Naive thymus-derived CD4-positive, alpha-beta T cell (primary cell): Measurements from ENCODE around the gene PLCB3. TPM values are rescaled to one million over a fixed set of nuclear protein-coding genes. Genes with fewer than 3 reads are reported as not detected.

Experiments used
- ATAC-seq: fragments of 150-1000 bp; cut with Tn5 transposase; 2 replicates; pipeline ENCODE4 v1.10.0; 2021; ENCODE audit warnings: mild to moderate bottlenecking, moderate library complexity
- CTCF ChIA-PET: fragments of 350-600 bp; sonication (Branson Sonifier 250); formaldehyde crosslinking; loops from one replicate; lab custom pipeline; 2021; ENCODE audit warnings: antibody characterized with exemption; lab: Charles Lee
- POLR2A ChIA-PET: fragments of 350-600 bp; sonication (Branson Sonifier 250); formaldehyde crosslinking; loops from one replicate; lab custom pipeline; 2021; ENCODE audit warnings: antibody characterized with exemption, inconsistent platforms; lab: Charles Lee
- DNase-seq, 9 donors: peaks; one replicate each; pipeline versions ENCODE4 v3.0.0 to v3.0.0-alpha.2; 2020 to 2022; ENCODE audit warnings: mixed read lengths in 1 of 9
- H3K27ac ChIP-seq: one replicate; pipeline ENCODE4 v1.7.0; 2013; ENCODE audit warnings: mild to moderate bottlenecking, low read depth, low read length, moderate library complexity
- H3K27me3 ChIP-seq, 2 donors: one replicate each; pipeline ENCODE4 v1.7.0; 2013; ENCODE audit warnings: low read length in 2 of 2, mild to moderate bottlenecking in 2 of 2, moderate library complexity in 2 of 2; ENCODE audit not compliant: control insufficient read depth in 2 of 2, insufficient read depth in 2 of 2
- H3K36me3 ChIP-seq, 3 experiments: 1 replicate in 2 of 3; 2 replicates in 1 of 3; pipeline ENCODE4 v1.7.0; 2013; ENCODE audit warnings: low read length in 3 of 3, mild to moderate bottlenecking in 3 of 3, moderate library complexity in 1 of 3; ENCODE audit not compliant: insufficient read depth in 3 of 3, control insufficient read depth in 2 of 3
- H3K4me1 ChIP-seq, 2 donors: one replicate each; pipeline ENCODE4 v1.7.0; 2013; ENCODE audit warnings: low read length in 2 of 2, mild to moderate bottlenecking in 2 of 2, moderate library complexity in 1 of 2; ENCODE audit not compliant: control insufficient read depth in 2 of 2, insufficient read depth in 2 of 2
- H3K4me3 ChIP-seq: 2 replicates; pipeline ENCODE4 v1.7.0; 2013; ENCODE audit warnings: mild to moderate bottlenecking, low read length
- H3K9me3 ChIP-seq, 3 experiments: 1 replicate in 2 of 3; 2 replicates in 1 of 3; pipeline ENCODE4 v1.7.0; 2013; ENCODE audit warnings: low read length in 3 of 3; ENCODE audit not compliant: control insufficient read depth in 2 of 3
- H3K27ac Mint-ChIP-seq, 9 donors: one replicate each; pipeline ENCODE4 v1.8.0; 2020 to 2022; ENCODE audit warnings: mixed read lengths in 9 of 9, mild to moderate bottlenecking in 8 of 9, moderate library complexity in 5 of 9, inconsistent platforms in 2 of 9
- H3K27me3 Mint-ChIP-seq, 5 donors: one replicate each; pipeline ENCODE4 v1.8.0; 2021 to 2022; ENCODE audit warnings: mixed read lengths in 5 of 5, mild to moderate bottlenecking in 1 of 5
- H3K36me3 Mint-ChIP-seq, 5 donors: one replicate each; pipeline ENCODE4 v1.8.0; 2020 to 2022; ENCODE audit warnings: mixed read lengths in 5 of 5, mild to moderate bottlenecking in 3 of 5, inconsistent platforms in 1 of 5
- H3K4me1 Mint-ChIP-seq, 7 donors: one replicate each; pipeline ENCODE4 v1.8.0; 2020 to 2022; ENCODE audit warnings: mixed read lengths in 7 of 7, mild to moderate bottlenecking in 3 of 7, inconsistent platforms in 1 of 7
- H3K4me3 Mint-ChIP-seq, 10 donors: one replicate each; pipeline ENCODE4 v1.8.0; 2020 to 2022; ENCODE audit warnings: mild to moderate bottlenecking in 10 of 10, mixed read lengths in 10 of 10, moderate library complexity in 6 of 10, inconsistent platforms in 2 of 10
- H3K9me3 Mint-ChIP-seq, 11 donors: one replicate each; pipeline ENCODE4 v1.8.0; 2020 to 2022; ENCODE audit warnings: mixed read lengths in 11 of 11, mild to moderate bottlenecking in 4 of 11, inconsistent platforms in 1 of 11, moderate library complexity in 1 of 11
- intact Hi-C, 2 donors: fragments of 100-400 bp; cut with micrococcal nuclease; formaldehyde crosslinking; loops; one replicate each; pipeline ENCODE4 v1.15.1; 2023
- polyA plus RNA-seq, 2 donors: library from polyadenylated mRNA; unstranded; fragments of 300-500 nt; fragmentation: Illumina TruSeq; gene quantifications; one replicate each; pipeline ENCODE4 v1.2.3, GENCODE V29; 2021
- total RNA-seq, 6 experiments: library from RNA in 5 of 6; stranded (reverse) in 5 of 6; gene quantifications; 1 replicate in 5 of 6; 2 replicates in 1 of 6; pipeline ENCODE4 v1.2.3 and lab custom pipeline; 2021 to 2026

PLCB3 gene
- total and polyA plus RNA-seq, 7 experiments from 2014 or later: 0.19 to 12.1 (median 7.1) TPM

- ChIA-PET CTCF (interaction anchor here (1.2 to 2.0 kb wide), 5 partner anchors 14 to 81 kb away, joined by 3 to 15 read pairs (median 4); partner anchors contain the start of gene PRDX5), POLR2A (interaction anchor here (0.5 to 7.1 kb wide), 17 partner anchors 8 to 1444 kb away, joined by 3 to 104 read pairs (median 5); partner anchors contain the start of genes CATSPERZ, FERMT3, PPP1R14B and PRDX5)
- peak within 1 kb of the TSS; percentile 99 for H3K27ac ChIP-seq
- Mint-ChIP-seq H3K36me3 (peaks cover 0 to 8% (median 0%) of the 10 kb centered on the region in 5 donors), H3K27ac (peak within 1 kb of the TSS; percentile 81 to 98 (median 95)), H3K4me3 (peak within 1 kb of the TSS; percentile 84 to 93 (median 89)), H3K9me3 (no peaks in the 10 kb centered on the region), H3K27me3 (peaks cover 0 to 2% (median 0%) of the 10 kb centered on the region in 5 donors), H3K4me1 (peaks cover 8 to 25% (median 18%) of the 10 kb centered on the region in 7 donors)
- ATAC-seq: peak; percentile 81
- H3K4me1 ChIP-seq: peaks cover 11 to 17% of the 10 kb centered on the region in 2 donors
- peaks cover 0 to under 1% of the 10 kb centered on the region in 2 donors for H3K27me3 ChIP-seq
- peaks cover 0 to 6% (median 0%) of the 10 kb centered on the region in 3 experiments for H3K36me3 ChIP-seq
- DNase-seq: peak; percentile 91 to 100 (median 96)
- intact Hi-C loops: loop anchor here (1.0 to 5.0 kb wide), 15 partner anchors 15 to 100 kb away; partner anchors contain the start of genes ESRRA (in 2 of the 2), FKBP2 (in 2 of the 2), DNAJC4 (in 1 of the 2) and FERMT3 (in 1 of the 2)
- H3K9me3 ChIP-seq: no peaks in the 10 kb centered on the region
- peak within 1 kb of the TSS; percentile 100 for H3K4me3 ChIP-seq
Measured at GRCh38 chr11:64284962-64285884, 33.9 kb downstream of the PLCB3 start, which contains the start of gene GPR137. TSS of gene GPR137 (plus strand) at chr11:64285848. CDS start at chr11:64286525, 677 bp downstream.

DNA sequence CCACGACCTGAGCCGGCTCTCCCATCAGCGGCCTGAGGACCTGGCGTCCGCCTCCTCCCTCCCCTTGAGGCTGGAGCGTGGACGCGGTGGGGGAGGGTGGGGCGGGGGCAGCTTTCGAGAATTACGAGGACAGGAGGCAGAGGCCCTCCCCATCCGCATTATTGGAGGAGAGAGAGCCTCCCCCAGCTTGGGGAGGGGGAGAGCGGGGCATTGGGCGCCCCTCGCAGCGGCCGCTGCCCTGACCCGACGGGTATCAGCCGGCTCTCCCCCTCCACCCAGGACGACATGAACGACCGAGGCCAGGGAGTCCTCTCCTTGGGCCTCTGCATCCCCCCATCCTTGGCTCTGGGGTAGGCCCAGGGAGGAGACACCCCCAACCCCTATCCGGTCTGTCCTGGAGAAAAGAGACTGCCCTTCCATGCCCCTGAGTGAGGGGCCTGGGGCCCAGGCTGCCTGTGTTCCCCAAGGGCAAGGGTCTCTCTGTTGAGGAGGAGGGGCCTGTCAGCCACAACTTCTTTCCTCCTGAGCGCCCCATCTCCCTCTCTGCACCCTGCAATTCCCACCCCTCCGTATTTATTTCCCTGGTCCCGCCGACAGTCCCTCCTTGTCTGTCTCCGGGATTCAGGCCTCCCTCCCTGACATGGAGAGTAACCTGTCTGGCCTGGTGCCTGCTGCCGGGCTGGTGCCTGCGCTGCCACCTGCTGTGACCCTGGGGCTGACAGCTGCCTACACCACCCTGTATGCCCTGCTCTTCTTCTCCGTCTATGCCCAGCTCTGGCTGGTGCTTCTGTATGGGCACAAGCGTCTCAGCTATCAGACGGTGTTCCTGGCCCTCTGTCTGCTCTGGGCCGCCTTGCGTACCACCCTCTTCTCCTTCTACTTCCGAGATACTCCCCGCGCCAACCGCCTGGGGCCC lies 34.8 kb downstream of the PLCB3 start:
- peak overlapping the region; percentile 73 to 91 (median 84) for H3K4me3 Mint-ChIP-seq
- H3K36me3 Mint-ChIP-seq: peaks cover 0 to 8% (median 3%) of the 10 kb centered on the region in 5 donors
- peaks cover 6 to 12% (median 6%) of the 10 kb centered on the region in 5 donors for H3K27me3 Mint-ChIP-seq
- Histone ChIP-seq H3K27ac (peak overlapping the region; percentile 99), H3K36me3 (peaks cover 0 to 6% (median 0%) of the 10 kb centered on the region in 3 experiments), H3K4me3 (peak overlapping the region; percentile 24), H3K9me3 (no peaks in the 10 kb centered on the region), H3K4me1 (peaks cover 11 to 17% of the 10 kb centered on the region in 2 donors), H3K27me3 (peaks cover 0 to 9% of the 10 kb centered on the region in 2 donors)
- ChIA-PET CTCF (interaction anchor here (1.4 kb wide), 1 partner anchor 16 kb away, joined by 5 read pairs; no protein-coding TSS in a partner anchor), POLR2A (interaction anchor here (1.3 to 7.1 kb wide), 6 partner anchors 10 to 79 kb away, joined by 3 to 104 read pairs (median 12); partner anchors contain the start of genes CATSPERZ, FERMT3, PRDX5 and TRMT112)
- DNase-seq (peak in 1 of 9 donors; percentile 39), ATAC-seq (no peak)
- H3K27ac Mint-ChIP-seq: peak overlapping the region; percentile 30 to 96 (median 86)
- H3K9me3 Mint-ChIP-seq: peaks cover 0 to 2% (median 0%) of the 10 kb centered on the region in 11 donors
- peaks cover 11 to 29% (median 23%) of the 10 kb centered on the region in 7 donors for H3K4me1 Mint-ChIP-seq
- intact Hi-C loops: loop anchor here (1.0 to 5.0 kb wide), 15 partner anchors 16 to 101 kb away; partner anchors contain the start of genes ESRRA (in 2 of the 2), FKBP2 (in 2 of the 2), DNAJC4 (in 1 of the 2) and FERMT3 (in 1 of the 2)

- no peak overlapping the region for H3K4me3 ChIP-seq
- H3K27ac ChIP-seq: no peak overlapping the region
- intact Hi-C loops: loop anchor here in 1 of 2 donors (5.0 kb wide), 1 partner anchor 79 kb away; the partner anchor contains the start of gene FERMT3
- H3K36me3 Mint-ChIP-seq: peaks cover 0 to 4% (median 0%) of the 10 kb centered on the region in 5 donors
- CTCF ChIA-PET: interaction anchor here (1.4 kb wide), 1 partner anchor 15 kb away, joined by 5 read pairs; no protein-coding TSS in a partner anchor
- no peaks in the 10 kb centered on the region for H3K9me3 ChIP-seq
- peaks cover 11 to 17% of the 10 kb centered on the region in 2 donors for H3K4me1 ChIP-seq
- no peak for DNase-seq
- H3K4me3 Mint-ChIP-seq: peak overlapping the region; percentile 73 to 88 (median 82)
- peaks cover 11 to 25% (median 22%) of the 10 kb centered on the region in 7 donors for H3K4me1 Mint-ChIP-seq
- H3K36me3 ChIP-seq: peaks cover 0 to 6% (median 0%) of the 10 kb centered on the region in 3 experiments
- peaks cover 0 to 9% of the 10 kb centered on the region in 2 donors for H3K27me3 ChIP-seq
- H3K27ac Mint-ChIP-seq: peak overlapping the region; percentile 30 to 96 (median 86)
- POLR2A ChIA-PET: interaction anchor here (1.3 to 3.1 kb wide), 2 partner anchors 9 to 31 kb away, joined by 3 to 24 read pairs; partner anchors contain the start of genes PRDX5 and TRMT112
- ATAC-seq: no peak
- H3K27me3 Mint-ChIP-seq: peaks cover 6 to 12% (median 6%) of the 10 kb centered on the region in 5 donors
- peaks cover 0 to 2% (median 0%) of the 10 kb centered on the region in 11 donors for H3K9me3 Mint-ChIP-seq
Measured at GRCh38 chr11:64286801-64287159, 35.5 kb downstream of the PLCB3 start.

DNA sequence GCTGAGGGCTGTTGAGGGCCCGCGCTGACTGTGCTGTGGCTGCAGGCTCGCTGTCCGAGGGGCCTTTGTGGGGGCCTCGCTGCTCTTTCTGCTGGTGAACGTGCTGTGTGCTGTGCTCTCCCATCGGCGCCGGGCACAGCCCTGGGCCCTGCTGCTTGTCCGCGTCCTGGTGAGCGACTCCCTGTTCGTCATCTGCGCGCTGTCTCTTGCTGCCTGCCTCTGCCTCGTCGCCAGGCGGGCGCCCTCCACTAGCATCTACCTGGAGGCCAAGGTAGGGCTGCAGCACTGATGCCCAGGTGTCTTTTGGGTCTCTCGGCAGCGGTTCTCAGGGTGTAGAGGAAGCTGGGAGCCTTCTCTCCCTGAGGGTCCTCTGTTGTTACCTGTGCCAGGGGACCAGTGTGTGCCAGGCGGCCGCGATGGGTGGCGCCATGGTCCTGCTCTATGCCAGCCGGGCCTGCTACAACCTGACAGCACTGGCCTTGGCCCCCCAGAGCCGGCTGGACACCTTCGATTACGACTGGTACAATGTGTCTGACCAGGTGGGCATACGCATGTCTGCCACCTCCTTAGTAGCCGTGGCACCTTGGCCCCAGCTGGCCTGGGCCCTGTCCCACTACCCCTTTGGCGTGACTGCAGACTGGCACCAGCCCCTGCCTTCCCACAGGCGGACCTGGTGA lies 36.5 kb downstream of the PLCB3 start:
- POLR2A ChIA-PET: interaction anchor here (1.2 to 1.4 kb wide), 3 partner anchors 8 to 82 kb away, joined by 3 to 4 read pairs (median 3); partner anchors contain the start of gene FERMT3
- H3K27ac Mint-ChIP-seq: peak overlapping the region in 2 of 9 donors; percentile 33 to 51

DNA sequence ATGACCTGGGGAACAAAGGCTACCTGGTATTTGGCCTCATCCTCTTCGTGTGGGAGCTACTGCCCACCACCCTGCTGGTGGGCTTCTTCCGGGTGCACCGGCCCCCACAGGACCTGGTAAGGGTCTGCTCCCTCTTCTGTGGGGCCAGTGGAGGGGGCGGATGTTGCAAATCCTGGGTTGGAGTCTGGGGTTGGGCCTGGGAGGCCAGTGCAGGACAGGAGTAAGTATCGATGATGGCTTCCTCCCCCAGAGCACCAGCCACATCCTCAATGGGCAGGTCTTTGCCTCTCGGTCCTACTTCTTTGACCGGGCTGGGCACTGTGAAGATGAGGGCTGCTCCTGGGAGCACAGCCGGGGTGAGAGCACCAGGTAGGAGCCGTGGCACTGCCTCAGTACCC lies 37.0 kb downstream of the PLCB3 start:
- peaks cover 11 to 22% (median 15%) of the 10 kb centered on the region in 5 donors for H3K27me3 Mint-ChIP-seq

More for the DNA sequence above, 36.5 kb downstream of the PLCB3 start:
- Mint-ChIP-seq H3K27me3 (peaks cover 6 to 17% (median 10%) of the 10 kb centered on the region in 5 donors), H3K9me3 (peaks cover 0 to 2% (median 0%) of the 10 kb centered on the region in 11 donors), H3K36me3 (peaks cover 0 to 3% (median 0%) of the 10 kb centered on the region in 5 donors), H3K4me1 (peaks cover 14 to 27% (median 21%) of the 10 kb centered on the region in 7 donors), H3K4me3 (peak overlapping the region in 2 of 10 donors; percentile 4 to 58)
- Histone ChIP-seq H3K4me3 (no peak overlapping the region), H3K4me1 (peaks cover 11 to 17% of the 10 kb centered on the region in 2 donors), H3K9me3 (no peaks in the 10 kb centered on the region), H3K36me3 (no peaks in the 10 kb centered on the region), H3K27me3 (peaks cover 0 to 9% of the 10 kb centered on the region in 2 donors), H3K27ac (no peak overlapping the region)
- ATAC-seq (no peak), DNase-seq (no peak)
- intact Hi-C loops: loop anchor here in 1 of 2 donors (5.0 kb wide), 1 partner anchor 81 kb away; the partner anchor contains the start of gene FERMT3
- CTCF ChIA-PET: interaction anchor here (1.4 kb wide), 1 partner anchor 14 kb away, joined by 5 read pairs; no protein-coding TSS in a partner anchor

More for the DNA sequence above, 37.0 kb downstream of the PLCB3 start:
- peaks cover 0 to 3% (median 0%) of the 10 kb centered on the region in 5 donors for H3K36me3 Mint-ChIP-seq
- POLR2A ChIA-PET: interaction anchor here (0.6 to 1.4 kb wide), 3 partner anchors 12 to 96 kb away, joined by 3 to 4 read pairs (median 3); partner anchors contain the start of gene FERMT3
- H3K27ac Mint-ChIP-seq: peak overlapping the region in 1 of 9 donors; percentile 23
- peaks cover 0 to 2% (median 0%) of the 10 kb centered on the region in 11 donors for H3K9me3 Mint-ChIP-seq
- ATAC-seq (no peak), DNase-seq (no peak)
- Histone ChIP-seq H3K36me3 (no peaks in the 10 kb centered on the region), H3K27ac (no peak overlapping the region), H3K4me3 (no peak overlapping the region), H3K27me3 (peaks cover 0 to 9% of the 10 kb centered on the region in 2 donors), H3K9me3 (no peaks in the 10 kb centered on the region), H3K4me1 (peaks cover 11 to 15% of the 10 kb centered on the region in 2 donors)
- intact Hi-C loops: loop anchor here in 1 of 2 donors (5.0 kb wide), 1 partner anchor 81 kb away; the partner anchor contains the start of gene FERMT3
- CTCF ChIA-PET: no interaction called here
- peak overlapping the region in 1 of 10 donors; percentile 4 for H3K4me3 Mint-ChIP-seq
- H3K4me1 Mint-ChIP-seq: peaks cover 12 to 22% (median 19%) of the 10 kb centered on the region in 7 donors
